ENCODE measurements around the gene TUBB4A.
A peak's percentile ranks its signal among the peaks of the same experiment; 100 is the strongest.

- TF ChIP-seq, protein P1, sequence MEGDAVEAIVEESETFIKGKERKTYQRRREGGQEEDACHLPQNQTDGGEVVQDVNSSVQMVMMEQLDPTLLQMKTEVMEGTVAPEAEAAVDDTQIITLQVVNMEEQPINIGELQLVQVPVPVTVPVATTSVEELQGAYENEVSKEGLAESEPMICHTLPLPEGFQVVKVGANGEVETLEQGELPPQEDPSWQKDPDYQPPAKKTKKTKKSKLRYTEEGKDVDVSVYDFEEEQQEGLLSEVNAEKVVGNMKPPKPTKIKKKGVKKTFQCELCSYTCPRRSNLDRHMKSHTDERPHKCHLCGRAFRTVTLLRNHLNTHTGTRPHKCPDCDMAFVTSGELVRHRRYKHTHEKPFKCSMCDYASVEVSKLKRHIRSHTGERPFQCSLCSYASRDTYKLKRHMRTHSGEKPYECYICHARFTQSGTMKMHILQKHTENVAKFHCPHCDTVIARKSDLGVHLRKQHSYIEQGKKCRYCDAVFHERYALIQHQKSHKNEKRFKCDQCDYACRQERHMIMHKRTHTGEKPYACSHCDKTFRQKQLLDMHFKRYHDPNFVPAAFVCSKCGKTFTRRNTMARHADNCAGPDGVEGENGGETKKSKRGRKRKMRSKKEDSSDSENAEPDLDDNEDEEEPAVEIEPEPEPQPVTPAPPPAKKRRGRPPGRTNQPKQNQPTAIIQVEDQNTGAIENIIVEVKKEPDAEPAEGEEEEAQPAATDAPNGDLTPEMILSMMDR (IDR thresholded peaks at IDR 0.05; ENCODE audit: poor library complexity): no peak
- TF ChIP-seq EZH2 (IDR thresholded peaks at IDR 0.05; ENCODE audit: borderline replicate concordance): peak; percentile 68
- TF ChIP-seq EZH2phosphoT487 (IDR thresholded peaks at IDR 0.05; ENCODE audit: low read depth, severe bottlenecking, unreplicated experiment): no peak
Measured at GRCh38 chr19:6532244-6532999, 30.3 kb upstream of the TUBB4A start.
